Ovary (tissue), 3 donors: ENCODE data around the gene GRK6.

Experiments
- CTCF ChIP-seq, 3 donors: fragments of 450-650 bp in 2 of 3; fragments of 200-600 bp in 1 of 3; IDR thresholded peaks; one replicate each; pipeline versions ENCODE4 v1.5.1 to v1.8.0; 2016 to 2022; ENCODE audit warnings: antibody characterized with exemption in 3 of 3, mild to moderate bottlenecking in 1 of 3
- EP300 ChIP-seq: sonication (generic); formaldehyde crosslinking; IDR thresholded peaks from one replicate; pipeline ENCODE4 v1.6.1; 2017; ENCODE audit warnings: antibody characterized with exemption
- POLR2A ChIP-seq: fragments of 450-650 bp; IDR thresholded peaks from one replicate; pipeline ENCODE4 v1.6.1; 2017; ENCODE audit warnings: antibody characterized with exemption, mild to moderate bottlenecking, moderate library complexity
- donor health status: DM: no; HTN: no; CAD: no.

DNA sequence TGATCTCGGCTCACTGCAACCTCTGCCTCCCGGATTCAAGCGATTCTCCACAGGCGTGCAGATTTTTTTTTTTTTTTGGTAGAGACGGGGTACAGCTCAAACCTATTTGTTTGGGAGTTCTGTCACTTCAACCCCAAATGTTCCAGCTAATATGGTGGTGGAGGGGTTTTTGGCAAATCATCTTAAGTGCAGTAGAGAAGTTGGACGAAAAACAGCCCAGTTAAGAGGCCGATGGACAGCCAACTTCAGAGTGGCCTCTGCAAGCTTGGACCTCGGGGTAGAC, 19.4 kb downstream of the GRK6 start:
- TF ChIP-seq POLR2A (no peak), CTCF (IDR thresholded peaks at IDR 0.05) (no peak), EP300 (no peak)
